Measurements from ENCODE around the gene RNF157. TPM values are rescaled to one million over a fixed set of nuclear protein-coding genes. Genes with fewer than 3 reads are reported as not detected.

RNF157 gene
- total and polyA plus RNA-seq, 2 of the 13 experiments (the other 11 are each of a cell fraction or from before 2014, with no cell fraction given) = 0.44 to 1.5 TPM

- BruUV-seq (replicated peaks) = no TSS peak
- Histone ChIP-seq H4K20me1 (ENCODE audit: insufficient read depth, low read length) (no peaks in the 10 kb centered on the region; the same call in 1 of the 2 replicates), H3K27ac (ENCODE audit: extremely low read length, insufficient read depth, low read length) (no peak overlapping the region), H3K4me3 (replicated peaks in 1 of 3; ENCODE audit: insufficient read depth in 1 of 3, low read depth in 2 of 3, low read length in 3 of 3) (no peak overlapping the region), H2AFZ (ENCODE audit: low read length) (no peak overlapping the region), H3K4me1 (ENCODE audit: insufficient read depth, low read length) (peaks cover 45% of the 10 kb centered on the region), H3K79me2 (ENCODE audit: insufficient read depth, low read length) (peaks cover 25% of the 10 kb centered on the region), H3K4me2 (ENCODE audit: low read depth, low read length) (no peak overlapping the region), H3K36me3 (replicated peaks in 1 of 2; ENCODE audit: control insufficient read depth in 1 of 2, insufficient read depth in 2 of 2, low read length in 2 of 2) (peaks cover 8 to 12% of the 10 kb centered on the region in 2 experiments; a peak in 3 of 5 replicates), H3K9me3 (ENCODE audit: low read length) (no peaks in the 10 kb centered on the region), H3K9ac (ENCODE audit: insufficient read depth, low read depth, low read length) (no peak overlapping the region), H3K27me3 (ENCODE audit: control insufficient read depth in 1 of 2, insufficient read depth in 2 of 2, low read length in 2 of 2) (no peaks in the 10 kb centered on the region)
- ChIA-PET CTCF (ENCODE audit: low intra/inter-chr PET ratio, low total read pairs) (no interaction called here), POLR2A (interaction anchor here (1.9 to 5.2 kb wide), 2 partner anchors 8 to 11 kb away, joined by 10 to 27 read pairs; no protein-coding TSS in a partner anchor)
- DNase-seq (ENCODE audit: low spot score) = no peak
- in situ Hi-C loops (cut with HindIII; ENCODE audit: extremely low pct_ligation_motif_present, low pct_unique_long_range_greater_than_20kb) = no loop called here
- 98% methylated on average over 26 of the region's 26 CpGs for WGBS (ENCODE audit: low lambda C conversion rate)
- intact Hi-C loops (cut with micrococcal nuclease; ENCODE audit: unreplicated experiment) = loop anchor here (10.0 kb wide), 1 partner anchor 85 kb away; no protein-coding TSS in a partner anchor
- no peak for FAIRE-seq
- ATAC-seq = no peak
- TF ChIP-seq KDM4B (CRISPR knock-in tag; IDR thresholded peaks at IDR 0.05) (no peak), ZNF839 (CRISPR knock-in tag; IDR thresholded peaks at IDR 0.05; ENCODE audit: borderline replicate concordance) (no peak), CCDC6 (CRISPR knock-in tag; IDR thresholded peaks at IDR 0.05) (no peak), ZNF552 (CRISPR knock-in tag; IDR thresholded peaks at IDR 0.05; ENCODE audit: borderline replicate concordance) (no peak), RERE (CRISPR knock-in tag; IDR thresholded peaks at IDR 0.05; ENCODE audit: low read depth) (no peak), RBFOX2 (IDR thresholded peaks at IDR 0.05; ENCODE audit: low read depth, low read length) (peak; percentile 50; the same call in 1 of the 2 replicates), ZNF788 (CRISPR knock-in tag; IDR thresholded peaks at IDR 0.05; ENCODE audit: borderline replicate concordance) (no peak), ZKSCAN5 (CRISPR knock-in tag; IDR thresholded peaks at IDR 0.05) (no peak), HNRNPK (IDR thresholded peaks at IDR 0.05; ENCODE audit: low read depth, low read length, poor library complexity, severe bottlenecking) (peak; percentile 27), GATAD2A (CRISPR knock-in tag; IDR thresholded peaks at IDR 0.05) (no peak), MED8 (CRISPR knock-in tag; IDR thresholded peaks at IDR 0.05; ENCODE audit: insufficient replicate concordance) (no peak), HDAC2 (CRISPR knock-in tag; IDR thresholded peaks at IDR 0.05) (no peak)
Measured at GRCh38 chr17:76270127-76270592, 29.9 kb upstream of the RNF157 start.
